H1 (cell line): Measurements from ENCODE around the gene C14orf132. TPM values are rescaled to one million over a fixed set of nuclear protein-coding genes. Genes with fewer than 3 reads are reported as not detected.

Experiments used
- CTCF ChIA-PET: fragments of 300-600 bp; sonication (Branson Sonifier 250); formaldehyde crosslinking; loops from one replicate; lab custom pipeline; 2021; ENCODE audit not compliant: partially characterized antibody; lab: Charles Lee
- POLR2A ChIA-PET: fragments of 300-600 bp; sonication (Branson Sonifier 250); formaldehyde crosslinking; loops from one replicate; lab custom pipeline; 2021; ENCODE audit warnings: inconsistent platforms; ENCODE audit not compliant: partially characterized antibody; lab: Charles Lee
- DNase-seq, 2 experiments: peaks; one replicate each; pipeline versions ENCODE4 v3.0.0 to v3.0.0-alpha.2; 2010 to 2022; ENCODE audit warnings: low spot score in 2 of 2, low read depth in 1 of 2, mixed read lengths in 1 of 2
- FAIRE-seq: peaks from 2 replicates; lab custom pipeline; 2011; peaks lifted over from hg19 to GRCh38; lab: Jason Lieb, UNC
- H2AFZ ChIP-seq: 2 replicates; pipeline ENCODE4 v1.8.1; 2012; ENCODE audit warnings: low read length, inconsistent platforms
- H2AK5ac ChIP-seq: 2 replicates; pipeline ENCODE4 v1.6.1; 2013; ENCODE audit warnings: low read depth, low read length
- H2BK120ac ChIP-seq: replicated peaks from 2 replicates; pipeline ENCODE3; 2013; ENCODE audit warnings: low read depth, low read length, inconsistent platforms
- H2BK12ac ChIP-seq: 2 replicates; pipeline ENCODE4 v1.6.1; 2013; ENCODE audit warnings: low read depth, low read length
- H2BK15ac ChIP-seq: 2 replicates; pipeline ENCODE4 v1.6.1; 2013; ENCODE audit warnings: low read length
- H2BK20ac ChIP-seq: 2 replicates; pipeline ENCODE4 v1.6.1; 2013; ENCODE audit warnings: low read length
- H2BK5ac ChIP-seq: 2 replicates; pipeline ENCODE4 v1.6.1; 2013; ENCODE audit warnings: low read depth, low read length
- H3K14ac ChIP-seq: 2 replicates; pipeline ENCODE4 v1.6.1; 2013; ENCODE audit warnings: inconsistent platforms; ENCODE audit not compliant: insufficient read length
- H3K18ac ChIP-seq: 2 replicates; pipeline ENCODE4 v1.6.1; 2013; ENCODE audit warnings: low read length; ENCODE audit errors: extremely low read depth
- H3K23ac ChIP-seq: 2 replicates; pipeline ENCODE4 v1.6.1; 2013; ENCODE audit warnings: inconsistent platforms; ENCODE audit not compliant: insufficient read length
- H3K23me2 ChIP-seq: 2 replicates; pipeline ENCODE4 v1.6.1; 2013; ENCODE audit warnings: low read depth, low read length
- H3K27ac ChIP-seq: 2 replicates; pipeline ENCODE4 v1.6.1; 2011; ENCODE audit warnings: low read depth, low read length, inconsistent platforms
- H3K27me3 ChIP-seq, 4 experiments: replicated peaks in 1 of 4; 1 replicate in 1 of 4; 2 replicates in 3 of 4; pipeline versions ENCODE4 v1.6.1 to v1.8.1; 2011 to 2013; ENCODE audit warnings: low read length in 3 of 4, mild to moderate bottlenecking in 3 of 4, inconsistent platforms in 2 of 4, mixed read lengths in 2 of 4, moderate library complexity in 1 of 4; ENCODE audit not compliant: control insufficient read depth in 3 of 4, insufficient read depth in 3 of 4; ENCODE audit errors: extremely low read depth in 1 of 4
- H3K36me3 ChIP-seq, 4 experiments: 2 replicates each; pipeline versions ENCODE4 v1.6.1 to v1.8.1; 2011 to 2013; ENCODE audit warnings: mild to moderate bottlenecking in 4 of 4, low read length in 3 of 4, moderate library complexity in 2 of 4, control low read depth in 1 of 4, inconsistent platforms in 1 of 4; ENCODE audit not compliant: insufficient read depth in 4 of 4, control insufficient read depth in 2 of 4
- H3K4ac ChIP-seq: replicated peaks from 2 replicates; pipeline ENCODE3; 2013; ENCODE audit warnings: low read length, low read depth, mixed read lengths, inconsistent platforms; ENCODE audit not compliant: insufficient read length
- H3K4me1 ChIP-seq, 4 experiments: replicated peaks in 1 of 4; 1 replicate in 1 of 4; 2 replicates in 3 of 4; pipeline versions ENCODE4 v1.6.1 to v1.8.1; 2011 to 2013; ENCODE audit warnings: low read length in 3 of 4, inconsistent platforms in 2 of 4, mixed read lengths in 1 of 4; ENCODE audit not compliant: insufficient read depth in 4 of 4, control insufficient read depth in 3 of 4
- H3K4me2 ChIP-seq, 2 experiments: 2 replicates each; pipeline versions ENCODE4 v1.6.1 to v1.8.1; 2011 to 2013; ENCODE audit warnings: low read depth in 2 of 2, low read length in 2 of 2, control low read depth in 1 of 2, inconsistent platforms in 1 of 2, mild to moderate bottlenecking in 1 of 2; ENCODE audit not compliant: insufficient read depth in 1 of 2
- H3K4me3 ChIP-seq, 4 experiments: fragments of 200-600, 300-600 bp in 1 of 4; sonication (generic), shearing (Covaris generic), sonication (Bioruptor Twin) in 1 of 4; 2 replicates each; pipeline versions ENCODE4 v1.5.1 to v1.8.1; 2011 to 2016; ENCODE audit warnings: low read length in 4 of 4, low read depth in 3 of 4, control low read depth in 2 of 4, inconsistent platforms in 2 of 4, mild to moderate bottlenecking in 2 of 4, mixed read lengths in 1 of 4, moderate library complexity in 1 of 4; ENCODE audit not compliant: insufficient read depth in 2 of 4; ENCODE audit errors: extremely low read depth in 1 of 4
- H3K56ac ChIP-seq: replicated peaks from 2 replicates; pipeline ENCODE3; 2013; ENCODE audit warnings: low read depth, mild to moderate bottlenecking, mixed read lengths, low read length, inconsistent platforms; ENCODE audit not compliant: insufficient read length
- H3K79me1 ChIP-seq: 2 replicates; pipeline ENCODE4 v1.6.1; 2013; ENCODE audit warnings: low read depth, low read length, control low read depth
- H3K79me2 ChIP-seq, 2 experiments: 2 replicates each; pipeline versions ENCODE4 v1.6.1 to v1.8.1; 2012 to 2013; ENCODE audit warnings: low read length in 2 of 2, mild to moderate bottlenecking in 2 of 2, inconsistent platforms in 1 of 2; ENCODE audit not compliant: insufficient read depth in 2 of 2, control insufficient read depth in 1 of 2
- H3K9ac ChIP-seq, 4 experiments: replicated peaks in 1 of 4; 1 replicate in 1 of 4; 2 replicates in 3 of 4; pipeline versions ENCODE4 v1.6.1 to v1.8.1; 2011 to 2013; ENCODE audit warnings: low read depth in 3 of 4, low read length in 3 of 4, control low read depth in 2 of 4, mild to moderate bottlenecking in 2 of 4, moderate library complexity in 2 of 4, inconsistent platforms in 1 of 4; ENCODE audit errors: extremely low read depth in 1 of 4
- H3K9me3 ChIP-seq, 2 experiments: 2 replicates each; pipeline versions ENCODE4 v1.6.1 to v1.8.1; 2012 to 2013; ENCODE audit warnings: mild to moderate bottlenecking in 2 of 2, moderate library complexity in 2 of 2, control low read depth in 1 of 2, inconsistent platforms in 1 of 2, low read depth in 1 of 2, low read length in 1 of 2, mixed read lengths in 1 of 2; ENCODE audit not compliant: insufficient read depth in 2 of 2
- H4K20me1 ChIP-seq, 2 experiments: replicated peaks in 1 of 2; 2 replicates each; pipeline versions ENCODE3 to v1.8.1; 2011 to 2013; ENCODE audit warnings: inconsistent platforms in 2 of 2, low read length in 2 of 2, mild to moderate bottlenecking in 1 of 2; ENCODE audit not compliant: insufficient read depth in 2 of 2, control insufficient read depth in 1 of 2
- H4K5ac ChIP-seq: 2 replicates; pipeline ENCODE4 v1.6.1; 2013; ENCODE audit warnings: low read length, low read depth, mixed read lengths, inconsistent platforms; ENCODE audit not compliant: insufficient read length
- H4K8ac ChIP-seq: 2 replicates; pipeline ENCODE4 v1.8.0; 2013; ENCODE audit warnings: mild to moderate bottlenecking, moderate library complexity, low read length, inconsistent platforms; ENCODE audit not compliant: insufficient read depth; ENCODE audit errors: extremely low read depth
- H4K91ac ChIP-seq: replicated peaks from 2 replicates; pipeline ENCODE3; 2013; ENCODE audit warnings: low read length, mixed read lengths, inconsistent platforms; ENCODE audit not compliant: insufficient read length
- CBX8 ChIP-seq: fragments of 300-800, 300-1000 bp; sonication (generic); IDR thresholded peaks from 2 replicates; pipeline ENCODE4 v1.7.1; 2016; ENCODE audit warnings: low read depth, low read length, borderline replicate concordance
- CHD2 ChIP-seq: IDR thresholded peaks from 2 replicates; pipeline ENCODE4 v1.6.1; 2012; ENCODE audit warnings: low read length, improper control_type of control experiment
- E2F6 ChIP-seq: IDR thresholded peaks from 2 replicates; pipeline ENCODE4 v1.6.1; 2012; ENCODE audit warnings: inconsistent platforms
- EP300 ChIP-seq, 2 experiments: IDR thresholded peaks; 1 replicate in 1 of 2; 2 replicates in 1 of 2; pipeline ENCODE4 v1.6.1; 2011 to 2012; ENCODE audit warnings: low read depth in 2 of 2, low read length in 2 of 2, mild to moderate bottlenecking in 2 of 2, borderline replicate concordance in 1 of 2, inconsistent platforms in 1 of 2, moderate library complexity in 1 of 2
- JUN ChIP-seq: IDR thresholded peaks from 2 replicates; pipeline ENCODE4 v1.6.1; 2011; ENCODE audit warnings: low read depth, mild to moderate bottlenecking, improper control_type of control experiment, low read length
- RAD21 ChIP-seq, 2 experiments: IDR thresholded peaks in 1 of 2; conservative IDR thresholded peaks in 1 of 2; 2 replicates each; pipeline ENCODE4 v1.6.1; 2011; ENCODE audit warnings: low read depth in 2 of 2, low read length in 2 of 2, improper control_type of control experiment in 1 of 2, inconsistent platforms in 1 of 2, mild to moderate bottlenecking in 1 of 2, moderate library complexity in 1 of 2
- RBBP5 ChIP-seq: IDR thresholded peaks from 2 replicates; pipeline ENCODE4 v1.7.1; 2012; ENCODE audit warnings: low read depth, mild to moderate bottlenecking, inconsistent platforms, low read length, moderate library complexity, borderline replicate concordance
- SAP30 ChIP-seq: fragments of 300-600 bp; sonication (generic); IDR thresholded peaks from 2 replicates; pipeline ENCODE4 v1.7.1; 2012; ENCODE audit warnings: low read length, moderate library complexity, mild to moderate bottlenecking, inconsistent platforms; ENCODE audit not compliant: insufficient read depth, insufficient replicate concordance
- SP2 ChIP-seq: IDR thresholded peaks from 2 replicates; pipeline ENCODE4 v1.6.1; 2012; ENCODE audit warnings: mild to moderate bottlenecking, low read length, inconsistent platforms
- SP4 ChIP-seq: IDR thresholded peaks from 2 replicates; pipeline ENCODE4 v1.6.1; 2012; ENCODE audit warnings: low read length, inconsistent platforms
- SUZ12 ChIP-seq: fragments of 200-600 bp; sonication (generic); IDR thresholded peaks from 2 replicates; pipeline ENCODE4 v1.6.1; 2012; ENCODE audit warnings: mild to moderate bottlenecking, inconsistent platforms, low read length, moderate library complexity, mixed read lengths
- TBP ChIP-seq: IDR thresholded peaks from 2 replicates; pipeline ENCODE4 v1.6.1; 2011; ENCODE audit warnings: low read depth, low read length, improper control_type of control experiment
- ZNF274 ChIP-seq: IDR thresholded peaks from 2 replicates; pipeline ENCODE4 v1.7.0; 2012; ENCODE audit warnings: low read length, borderline replicate concordance; ENCODE audit errors: extremely low read depth
- WGBS, 2 experiments: shearing (Covaris generic) in 1 of 2; methylation state at CpG; one replicate each; pipeline versions ENCODE4 v1.1.6 to v1.1.7; 2013 to 2015; ENCODE audit warnings: low lambda C conversion rate in 2 of 2, mixed read lengths in 2 of 2, inconsistent platforms in 1 of 2, low coverage in 1 of 2, missing lambda C conversion rate in 1 of 2; ENCODE audit not compliant: insufficient replicate concordance in 2 of 2, insufficient coverage in 1 of 2, insufficient read length in 1 of 2; ENCODE audit errors: extremely low coverage in 1 of 2, missing lambda C conversion rate in 1 of 2; 5-methylcytosine and 5-hydroxymethylcytosine counted together
- polyA plus RNA-seq, 7 experiments: library from polyadenylated mRNA; depleted of rRNA in 3 of 7; stranded (reverse) in 5 of 7; unstranded in 2 of 7; fragments of >200 nt in 5 of 7; fragments of 200-250 nt in 2 of 7; gene quantifications; 1 replicate in 5 of 7; 2 replicates in 1 of 7; 4 replicates in 1 of 7; pipeline versions ENCODE4 v1.2.1 to v1.2.3, GENCODE V29; 2011 to 2013; ENCODE audit warnings: missing spikeins in 2 of 7, mixed read lengths in 2 of 7
- total RNA-seq: library from RNA; stranded (reverse); fragmentation: NEBNext Ultra II Directional; extraction: Animal tissue kit (Norgen Biotek cat#: 25700); gene quantifications from 2 replicates; pipeline ENCODE4 v1.2.1, GENCODE V29; 2021

C14orf132 gene
- total and polyA plus RNA-seq, 2 of the 8 experiments (the other 6 are each of a cell fraction or from before 2014, with no cell fraction given), result 11.7 to 32.5 TPM

- WGBS, 2 experiments, result 84% methylated on average over 4 of the region's 4 CpGs; no CpG with 5 or more reads in 1 of the 2 experiments
- no peaks in the 10 kb centered on the region for H3K23me2 ChIP-seq
- CTCF ChIA-PET, result interaction anchor here (0.7 to 3.2 kb wide), 8 partner anchors 12 to 533 kb away, joined by 3 to 15 read pairs (median 4); no protein-coding TSS in a partner anchor
- TF ChIP-seq JUN (no peak), SAP30 (no peak), ZNF274 (no peak), EP300 (IDR thresholded peaks at IDR 0.05; ENCODE audit: borderline replicate concordance in 1 of 2, low read depth in 2 of 2, low read length in 2 of 2) (no peak), RBBP5 (no peak), SP4 (no peak), CBX8 (no peak), CHD2 (no peak), RAD21 (IDR thresholded peaks at IDR 0.05 in 1 of 2, conservative IDR thresholded peaks at IDR 0.05 in 1 of 2; ENCODE audit: low read depth in 2 of 2, low read length in 2 of 2) (no peak), TBP (no peak), SP2 (no peak), SUZ12 (no peak), E2F6 (no peak)
Observed at GRCh38 chr14:96094211-96094610, 55.0 kb downstream of the C14orf132 start.

More at GRCh38 chr14:96094211-96094610, 55.0 kb downstream of the C14orf132 start:
- Histone ChIP-seq H3K9me3 (no peaks in the 10 kb centered on the region), H4K20me1 (peaks cover 0 to 2% of the 10 kb centered on the region in 2 experiments), H3K79me2 (no peaks in the 10 kb centered on the region), H3K36me3 (0 out of 8 replicates have a peak, but pooled peaks cover 0 to 2% (median 0%) of the 10 kb centered on the region in 4 experiments), H4K8ac (no peak overlapping the region), H2AFZ (no peak overlapping the region), H3K27me3 (no peaks in the 10 kb centered on the region), H3K4ac (no peak overlapping the region), H3K18ac (no peak overlapping the region), H2BK12ac (no peak overlapping the region), H2BK120ac (no peak overlapping the region), H3K4me3 (no peak overlapping the region), H3K56ac (no peak overlapping the region), H3K23ac (no peak overlapping the region), H3K27ac (no peak overlapping the region), H2BK15ac (no peak overlapping the region), H4K91ac (no peak overlapping the region), H3K79me1 (no peaks in the 10 kb centered on the region), H2AK5ac (no peak overlapping the region), H4K5ac (no peak overlapping the region), H2BK5ac (no peak overlapping the region), H3K14ac (no peak overlapping the region), H3K9ac (no peak overlapping the region), H2BK20ac (no peak overlapping the region), H3K4me2 (no peak overlapping the region), H3K4me1 (peaks cover 6 to 14% (median 9%) of the 10 kb centered on the region in 4 experiments)
- FAIRE-seq (no peak), DNase-seq (no peak)
- POLR2A ChIA-PET, result interaction anchor here (1.0 kb wide), 1 partner anchor 11 kb away, joined by 3 read pairs; no protein-coding TSS in a partner anchor
